GM12874 (cell line): Measurements from ENCODE around the gene JADE2.

Experiments
- CTCF ChIP-seq: IDR thresholded peaks from 2 replicates; pipeline ENCODE4 v1.5.1; 2011; ENCODE audit warnings: low read depth, mild to moderate bottlenecking, control low read depth, low read length, moderate library complexity; ENCODE audit not compliant: insufficient read depth

Gene JADE2

GRCh38 chr5:134523543-134524271 is 1.8 kb upstream of the JADE2 start:
- TF ChIP-seq CTCF, result no peak

- no peak for TF ChIP-seq CTCF
Measured at GRCh38 chr5:134524272-134524825, 1.1 kb upstream of the JADE2 start.

GRCh38 chr5:134525683-134526482 is 413 bp downstream of the JADE2 start:
- TF ChIP-seq CTCF, result no peak

- peak; percentile 68 for TF ChIP-seq CTCF
Measured at GRCh38 chr5:134526483-134527155, 1.1 kb downstream of the JADE2 start.

- peak; percentile 93 for TF ChIP-seq CTCF
Measured at GRCh38 chr5:134527156-134527960, 1.9 kb downstream of the JADE2 start.

GRCh38 chr5:134527961-134528424 is 2.5 kb downstream of the JADE2 start:
- TF ChIP-seq CTCF, result no peak
